Tibial artery (tissue), 4 donors: ENCODE data around the gene KMT2B.
"Not testable (repeated sequence)": the region's sequence is repeated elsewhere in the genome, so short reads cannot be mapped to it uniquely, and the experiment has no call there.

Source experiments
- DNase-seq, 2 donors: peaks; one replicate each; pipeline ENCODE4 v3.0.0-alpha.2; 2019
- H3K27ac ChIP-seq, 2 donors: fragments of 200-600 bp; sonication (generic) in 1 of 2; 1 replicate in 1 of 2; 2 replicates in 1 of 2; pipeline ENCODE4 v1.5.1; 2018 to 2019; ENCODE audit warnings: mild to moderate bottlenecking in 1 of 2
- H3K27me3 ChIP-seq, 2 donors: fragments of 200-600 bp; sonication (generic) in 1 of 2; one replicate each; pipeline versions ENCODE4 v1.5.1 to v1.6.0; 2016 to 2019
- H3K36me3 ChIP-seq, 3 donors: fragments of 200-600 bp; sonication (generic) in 2 of 3; one replicate each; pipeline ENCODE4 v1.5.1; 2016 to 2019; ENCODE audit warnings: mild to moderate bottlenecking in 2 of 3
- H3K4me1 ChIP-seq, 4 donors: fragments of 200-600 bp; sonication (generic) in 2 of 4; 1 replicate in 3 of 4; 2 replicates in 1 of 4; pipeline ENCODE4 v1.5.1; 2016 to 2019
- H3K4me3 ChIP-seq, 2 donors: fragments of 200-600 bp; sonication (generic) in 1 of 2; 1 replicate in 1 of 2; 2 replicates in 1 of 2; pipeline ENCODE4 v1.5.1; 2018 to 2019; ENCODE audit warnings: mild to moderate bottlenecking in 2 of 2
- H3K9me3 ChIP-seq, 3 donors: fragments of 200-600 bp; sonication (generic) in 1 of 3; one replicate each; pipeline ENCODE4 v1.5.1; 2016 to 2019
- intact Hi-C: fragments of 100-400 bp; cut with DNase I; formaldehyde crosslinking; loops from one replicate; pipeline ENCODE4 v1.15.0; 2023; ENCODE audit warnings: low total_unique reads
- TF ChIP-seq, protein P1 (sequence below), 2 experiments: fragments of 200-600 bp in 1 of 2; fragments of 450-650 bp in 1 of 2; IDR thresholded peaks; one replicate each; pipeline ENCODE4 v1.5.1; 2017 to 2019; ENCODE audit warnings: antibody characterized with exemption in 2 of 2, mild to moderate bottlenecking in 1 of 2, moderate library complexity in 1 of 2

The KMT2B gene

DNA sequence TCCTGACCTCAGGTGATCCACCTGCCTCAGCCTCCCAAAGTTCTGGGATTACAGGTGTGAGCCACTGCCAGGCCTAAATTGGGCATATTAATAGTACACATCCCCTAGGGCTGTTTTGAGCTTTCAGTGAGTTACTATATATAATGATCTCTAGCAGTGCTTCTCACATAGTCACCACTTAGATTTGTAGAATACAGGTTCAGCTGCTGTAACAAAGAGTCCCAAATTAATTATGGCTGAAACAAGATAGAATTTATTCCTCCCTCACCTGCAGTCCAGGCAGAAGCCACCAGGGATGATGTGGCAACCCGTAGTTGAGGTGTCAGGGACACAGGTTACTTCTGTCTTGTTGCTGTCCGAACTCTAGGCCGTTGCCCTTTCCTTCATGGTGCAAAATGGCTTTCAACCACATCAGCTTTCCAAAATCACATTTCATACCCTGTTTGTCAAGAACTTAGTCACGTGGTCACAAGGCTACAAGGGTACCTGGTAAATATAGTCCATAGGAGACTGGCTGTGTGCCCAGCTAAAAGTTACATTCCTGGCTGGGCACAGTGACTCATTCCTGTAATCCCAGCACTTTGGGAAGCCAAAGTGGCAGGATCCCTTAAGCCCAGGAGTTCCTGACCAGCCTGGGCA is 43.0 kb downstream of the KMT2B start:
- no peak overlapping the region for H3K27ac ChIP-seq
- H3K4me1 ChIP-seq: peaks cover 5 to 41% (median 26%) of the 10 kb centered on the region in 4 donors
- TF ChIP-seq, protein P1, sequence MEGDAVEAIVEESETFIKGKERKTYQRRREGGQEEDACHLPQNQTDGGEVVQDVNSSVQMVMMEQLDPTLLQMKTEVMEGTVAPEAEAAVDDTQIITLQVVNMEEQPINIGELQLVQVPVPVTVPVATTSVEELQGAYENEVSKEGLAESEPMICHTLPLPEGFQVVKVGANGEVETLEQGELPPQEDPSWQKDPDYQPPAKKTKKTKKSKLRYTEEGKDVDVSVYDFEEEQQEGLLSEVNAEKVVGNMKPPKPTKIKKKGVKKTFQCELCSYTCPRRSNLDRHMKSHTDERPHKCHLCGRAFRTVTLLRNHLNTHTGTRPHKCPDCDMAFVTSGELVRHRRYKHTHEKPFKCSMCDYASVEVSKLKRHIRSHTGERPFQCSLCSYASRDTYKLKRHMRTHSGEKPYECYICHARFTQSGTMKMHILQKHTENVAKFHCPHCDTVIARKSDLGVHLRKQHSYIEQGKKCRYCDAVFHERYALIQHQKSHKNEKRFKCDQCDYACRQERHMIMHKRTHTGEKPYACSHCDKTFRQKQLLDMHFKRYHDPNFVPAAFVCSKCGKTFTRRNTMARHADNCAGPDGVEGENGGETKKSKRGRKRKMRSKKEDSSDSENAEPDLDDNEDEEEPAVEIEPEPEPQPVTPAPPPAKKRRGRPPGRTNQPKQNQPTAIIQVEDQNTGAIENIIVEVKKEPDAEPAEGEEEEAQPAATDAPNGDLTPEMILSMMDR (IDR thresholded peaks at IDR 0.05): no peak
- H3K4me3 ChIP-seq: no peak overlapping the region
- DNase-seq: no peak
- no peaks in the 10 kb centered on the region for H3K9me3 ChIP-seq
- H3K36me3 ChIP-seq: peaks cover 4 to 49% (median 20%) of the 10 kb centered on the region in 3 donors
- H3K27me3 ChIP-seq: no peaks in the 10 kb centered on the region
- intact Hi-C loops: no loop called here

DNA sequence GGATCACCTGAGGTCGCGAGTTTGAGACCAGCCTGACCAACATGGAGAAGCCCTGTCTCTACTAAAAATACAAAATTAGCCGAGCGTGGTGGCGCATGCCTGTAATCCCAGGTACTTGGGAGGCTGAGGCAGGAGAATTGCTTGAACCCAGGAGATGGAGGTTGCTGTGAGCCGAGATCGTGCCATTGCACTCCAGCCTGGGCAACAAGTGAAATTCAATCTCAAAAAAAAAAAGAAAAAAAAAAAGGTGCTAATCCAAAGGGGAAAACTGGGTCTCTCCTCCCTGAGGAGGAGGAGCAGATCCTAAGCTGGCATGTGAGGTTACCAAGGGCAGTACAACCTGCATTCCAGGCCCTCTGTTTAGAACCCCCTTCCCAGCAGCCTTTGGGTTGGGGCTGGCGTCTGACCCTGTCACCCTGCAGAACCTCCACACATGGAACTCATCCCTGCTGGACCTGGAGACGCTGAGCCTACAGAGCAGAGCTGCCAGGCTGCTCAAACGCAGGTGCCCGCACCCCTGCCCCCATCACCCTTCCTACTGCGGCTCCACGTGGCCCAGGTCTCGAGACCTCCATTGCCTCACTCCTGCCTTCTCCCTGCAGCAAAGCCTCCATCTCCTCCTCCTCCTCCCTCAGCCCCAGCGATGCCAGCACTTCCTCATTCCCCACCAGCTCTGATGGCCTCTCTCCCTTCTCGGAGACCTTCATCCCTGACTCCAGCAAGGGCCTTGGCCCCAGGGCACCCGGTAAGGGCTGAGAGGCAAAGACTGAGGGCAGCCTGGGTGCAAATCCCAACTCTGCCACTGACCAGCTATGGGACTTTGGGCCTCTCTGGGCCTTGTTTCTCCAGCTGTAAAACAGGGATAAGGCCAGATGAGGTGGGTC is 46.9 kb downstream of the KMT2B start:
- H3K4me3 ChIP-seq: no peak overlapping the region
- no peak overlapping the region for H3K27ac ChIP-seq
- H3K4me1 ChIP-seq: peaks cover 0 to 10% (median 3%) of the 10 kb centered on the region in 4 donors
- no peaks in the 10 kb centered on the region for H3K9me3 ChIP-seq
- peaks cover 4 to 78% (median 24%) of the 10 kb centered on the region in 3 donors for H3K36me3 ChIP-seq
- intact Hi-C loops: no loop called here
- no peaks in the 10 kb centered on the region for H3K27me3 ChIP-seq
- no peak for DNase-seq
- TF ChIP-seq, protein P1 (IDR thresholded peaks at IDR 0.05): no peak

DNA sequence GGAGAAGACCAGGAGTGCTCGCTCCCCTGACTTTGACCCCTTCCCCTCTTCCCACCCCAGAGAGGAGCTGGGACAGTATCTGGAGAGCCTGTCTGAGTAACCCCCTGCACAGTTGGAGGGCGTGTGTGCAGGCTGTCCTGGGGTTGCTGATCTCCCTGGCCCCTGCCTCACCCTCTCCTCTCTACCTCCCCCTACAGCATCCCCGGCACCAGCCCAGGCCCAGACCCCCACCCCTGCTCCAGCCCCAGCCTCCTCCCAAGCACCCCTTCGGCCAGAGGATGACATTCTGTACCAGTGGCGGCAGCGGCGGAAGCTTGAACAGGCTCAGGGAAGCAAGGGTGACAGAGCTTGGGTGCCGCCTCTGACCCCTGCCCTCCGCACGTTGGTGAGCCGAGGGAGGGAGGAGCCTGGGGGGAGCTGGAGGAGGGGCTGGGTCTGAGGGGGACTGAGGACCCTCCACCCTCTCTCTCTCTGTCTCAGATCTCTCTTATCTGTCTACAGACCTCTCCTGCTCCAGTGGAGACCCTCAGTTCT is 48.8 kb downstream of the KMT2B start:
- TF ChIP-seq, protein P1 (IDR thresholded peaks at IDR 0.05): no peak
- Histone ChIP-seq H3K36me3 (peaks cover 4 to 70% (median 24%) of the 10 kb centered on the region in 3 donors), H3K27me3 (no peaks in the 10 kb centered on the region), H3K9me3 (no peaks in the 10 kb centered on the region), H3K4me3 (no peak overlapping the region), H3K27ac (no peak overlapping the region), H3K4me1 (no peaks in the 10 kb centered on the region)
- intact Hi-C loops: no loop called here
- no peak for DNase-seq

DNA sequence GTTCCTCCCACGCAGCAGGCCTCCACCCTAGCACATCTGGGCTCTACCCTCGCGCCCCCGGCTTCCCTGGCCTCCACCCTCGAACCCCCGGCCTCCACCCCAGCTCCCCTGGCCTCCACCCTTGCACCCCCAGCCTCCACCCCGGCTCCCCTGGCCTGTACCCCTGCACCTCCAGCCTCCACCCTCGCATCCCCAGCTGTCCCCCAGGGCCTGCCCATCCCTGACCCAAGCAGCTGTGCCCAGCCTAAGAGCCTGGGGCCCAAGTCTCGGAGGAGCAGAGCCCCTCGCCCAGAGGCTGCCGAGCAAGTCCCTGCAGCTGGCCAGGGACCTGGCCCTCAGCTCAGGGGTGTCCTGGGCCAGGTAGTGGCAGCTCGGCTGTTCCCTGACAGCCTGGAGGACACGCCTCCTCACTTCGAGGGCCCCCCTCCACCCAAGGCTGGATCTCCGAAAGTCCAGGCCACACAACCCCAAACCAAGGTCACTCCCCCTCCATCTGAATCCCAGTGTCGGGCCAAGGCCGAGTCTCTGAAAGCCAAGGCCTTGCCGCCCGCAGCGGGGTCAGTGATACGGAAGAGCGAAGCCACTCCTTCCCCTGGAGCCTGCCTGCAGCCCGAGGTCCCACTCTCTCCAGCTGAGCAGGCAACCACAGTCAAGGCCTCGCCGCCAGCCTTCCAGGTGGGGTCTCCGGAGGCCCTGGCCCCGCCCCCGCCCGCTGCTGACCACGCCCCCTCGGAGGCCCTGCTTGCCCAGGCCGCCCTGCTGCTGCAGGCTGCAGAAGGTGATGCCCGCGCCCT is 49.7 kb downstream of the KMT2B start:
- no peaks in the 10 kb centered on the region for H3K4me1 ChIP-seq
- intact Hi-C loops: no loop called here
- peaks cover 4 to 62% (median 17%) of the 10 kb centered on the region in 3 donors for H3K36me3 ChIP-seq
- H3K9me3 ChIP-seq: no peaks in the 10 kb centered on the region
- H3K4me3 ChIP-seq: no peak overlapping the region
- H3K27ac ChIP-seq: no peak overlapping the region
- DNase-seq: no peak
- TF ChIP-seq, protein P1 (IDR thresholded peaks at IDR 0.05): no peak
- H3K27me3 ChIP-seq: no peaks in the 10 kb centered on the region

DNA sequence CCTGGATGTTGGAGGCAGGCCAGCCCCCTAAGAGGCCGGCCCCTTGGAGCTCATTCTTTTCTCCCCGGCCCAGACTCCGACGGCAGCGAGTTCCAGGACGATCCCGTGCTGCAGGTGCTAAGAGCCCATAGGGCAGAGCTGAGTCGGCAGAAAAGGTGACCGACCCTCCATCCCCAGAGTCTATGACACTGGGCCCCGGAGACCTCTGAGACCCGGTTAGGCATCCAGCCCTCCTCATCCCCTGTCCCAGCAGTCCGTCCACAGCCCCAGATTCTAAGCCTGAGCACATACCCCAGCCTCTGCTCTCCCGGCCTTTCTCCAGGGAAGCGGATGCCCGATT is 50.2 kb downstream of the KMT2B start:
- DNase-seq: no peak
- no peak overlapping the region for H3K4me3 ChIP-seq
- no peaks in the 10 kb centered on the region for H3K27me3 ChIP-seq
- no peaks in the 10 kb centered on the region for H3K9me3 ChIP-seq
- H3K27ac ChIP-seq: no peak overlapping the region
- TF ChIP-seq, protein P1 (IDR thresholded peaks at IDR 0.05): no peak
- no peaks in the 10 kb centered on the region for H3K4me1 ChIP-seq
- H3K36me3 ChIP-seq: peaks cover 4 to 57% (median 17%) of the 10 kb centered on the region in 3 donors
- intact Hi-C loops: no loop called here

DNA sequence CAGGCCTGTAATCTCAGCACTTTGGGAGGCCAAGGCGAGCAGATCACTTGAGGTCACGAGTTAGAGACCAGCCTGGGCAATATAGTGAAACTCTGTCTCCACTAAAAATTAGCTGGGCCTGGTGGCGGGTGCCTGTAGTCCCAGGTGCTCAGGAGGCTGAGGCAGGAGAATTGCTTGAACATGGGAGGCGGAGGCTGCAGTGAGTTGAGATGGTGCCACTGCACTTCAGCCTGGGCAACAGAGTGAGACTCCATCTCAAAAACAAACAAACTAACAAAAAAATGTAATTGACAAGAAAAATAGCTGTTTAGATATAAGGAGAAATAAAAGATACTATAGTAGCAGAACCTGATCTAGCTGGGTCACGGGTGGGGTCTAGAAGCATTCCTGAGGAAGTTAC is 54.6 kb downstream of the KMT2B start:
- DNase-seq, H3K27ac ChIP-seq, H3K27me3 ChIP-seq, H3K9me3 ChIP-seq, intact Hi-C loops, H3K4me3 ChIP-seq: not testable (repeated sequence)
- Histone ChIP-seq H3K36me3 (peaks cover 0 to 14% (median 0%) of the 10 kb centered on the region in 3 donors), H3K4me1 (peaks cover 0 to 19% (median 15%) of the 10 kb centered on the region in 4 donors)
